ENCODE measurements around the gene TULP1.
A peak's percentile ranks its signal among the peaks of the same experiment; 100 is the strongest.
"Not testable (repeated sequence)": the region's sequence is repeated elsewhere in the genome, so short reads cannot be mapped to it uniquely, and the experiment has no call there.

Gene TULP1

GRCh38 chr6:35512740-35513139 lies at the start of gene TULP1:
TSS of gene TULP1 (minus strand) at chr6:35512896. CDS start at chr6:35512858, 38 bp downstream.
- DNase-seq (ENCODE audit: low spot score): no peak

GRCh38 chr6:35562060-35562459 lies 49.4 kb upstream of the TULP1 start:
- DNase-seq (ENCODE audit: low spot score): no peak

DNA sequence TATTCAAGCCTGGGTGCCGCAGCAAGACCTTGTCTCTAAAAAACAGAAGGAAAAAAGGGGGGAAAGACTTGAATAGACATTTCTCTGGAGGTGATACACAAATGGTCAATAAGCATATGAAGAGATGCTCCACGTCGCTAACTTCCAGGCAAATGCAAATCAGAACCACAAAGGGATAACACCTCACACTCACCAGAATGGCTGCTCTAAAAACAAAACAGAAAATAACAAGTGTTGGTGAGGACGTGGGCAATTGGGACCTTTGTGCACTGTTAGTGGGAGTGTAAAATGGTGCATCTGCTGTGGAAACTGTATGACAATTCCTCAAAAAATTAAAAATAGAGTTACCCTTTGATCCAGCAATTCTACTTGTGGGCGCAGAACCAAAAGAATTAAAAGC lies 48.4 kb upstream of the TULP1 start:
- no peak for DNase-seq (ENCODE audit: low spot score)

DNA sequence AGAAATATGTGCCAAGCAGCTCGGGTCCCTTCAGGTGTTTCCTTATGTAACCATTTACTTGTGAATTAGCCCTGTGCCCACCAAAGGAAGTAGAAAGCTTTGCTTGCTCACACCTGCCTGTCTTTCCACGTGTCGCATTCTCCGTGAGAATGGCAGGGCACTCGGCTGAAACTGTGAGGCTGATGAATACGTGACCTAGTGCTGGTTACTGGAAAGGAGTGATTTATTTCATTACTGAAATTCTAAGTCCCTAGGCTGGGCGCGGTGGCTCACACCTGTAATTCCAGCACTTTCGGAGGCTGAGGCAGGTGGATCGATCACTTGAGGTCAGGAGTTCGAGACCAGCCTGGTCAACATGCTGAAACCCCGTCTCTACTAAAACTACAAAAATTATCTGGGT lies 45.9 kb upstream of the TULP1 start:
- no peak for DNase-seq (ENCODE audit: low spot score)

DNA sequence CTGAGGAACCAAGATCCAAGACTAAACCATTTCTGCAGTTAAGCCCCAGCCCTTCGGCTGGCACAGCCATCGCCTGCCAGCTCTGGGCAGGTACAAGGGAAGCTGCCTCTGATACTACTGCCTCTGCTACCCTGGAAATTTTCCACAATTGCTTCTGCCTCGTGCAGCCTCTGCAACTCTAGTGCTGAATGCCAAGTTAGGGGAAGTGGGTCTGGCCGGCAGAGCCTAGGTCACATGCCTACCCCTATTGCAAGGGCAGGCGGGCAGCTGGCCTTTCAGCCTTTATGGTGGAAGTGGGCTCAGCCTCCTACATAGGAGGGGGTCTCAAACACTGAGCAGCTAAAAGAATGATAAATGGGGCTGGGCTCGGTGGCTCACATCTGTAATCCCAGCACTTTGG lies 44.5 kb upstream of the TULP1 start:
- DNase-seq (ENCODE audit: low spot score): no peak

- no peak for DNase-seq (ENCODE audit: low spot score)
Measured at GRCh38 chr6:35554811-35555210, 42.1 kb upstream of the TULP1 start.

DNA sequence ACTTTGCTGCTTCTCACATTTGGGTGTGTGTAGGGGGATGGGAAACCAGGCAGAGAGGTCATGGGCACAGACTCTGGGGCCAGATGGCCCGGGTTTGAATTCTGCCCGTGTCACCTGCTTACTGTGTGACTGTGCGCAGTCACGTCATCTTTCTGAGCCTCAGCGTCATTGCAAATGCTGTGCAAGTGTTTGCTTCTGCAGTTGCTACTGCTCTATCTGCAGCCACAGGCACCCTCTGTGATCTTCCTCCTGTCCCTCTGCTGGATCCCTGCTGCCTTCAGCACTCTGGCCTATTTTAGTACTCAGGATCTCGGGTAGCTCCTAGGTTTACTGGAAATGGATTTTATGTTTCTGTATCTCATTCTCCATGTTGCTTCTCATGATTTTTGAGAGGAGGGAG lies 40.6 kb upstream of the TULP1 start:
- no peak for DNase-seq (ENCODE audit: low spot score)

- DNase-seq (ENCODE audit: low spot score): peak; percentile 20
Measured at GRCh38 chr6:35552285-35552917, 39.7 kb upstream of the TULP1 start.

DNA sequence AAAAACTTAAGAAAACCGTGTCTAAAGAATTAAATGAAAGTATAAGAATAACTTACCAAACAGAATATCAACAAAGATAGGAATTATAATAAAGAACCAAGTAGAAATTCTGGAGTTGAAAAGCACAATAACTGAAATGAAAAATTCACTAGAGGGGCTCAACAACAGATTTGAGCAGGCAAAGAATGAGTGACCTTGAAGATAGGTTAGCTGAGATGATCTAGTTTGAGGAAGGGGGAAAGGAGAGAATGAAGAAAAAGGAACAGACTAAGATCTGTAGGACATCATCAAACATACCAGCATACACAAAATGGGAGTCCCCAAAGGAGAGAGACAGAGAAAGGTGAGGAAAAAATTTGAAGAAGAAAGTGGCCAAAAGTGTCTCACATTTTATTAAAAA lies 37.7 kb upstream of the TULP1 start:
- no peak for DNase-seq (ENCODE audit: low spot score)

DNA sequence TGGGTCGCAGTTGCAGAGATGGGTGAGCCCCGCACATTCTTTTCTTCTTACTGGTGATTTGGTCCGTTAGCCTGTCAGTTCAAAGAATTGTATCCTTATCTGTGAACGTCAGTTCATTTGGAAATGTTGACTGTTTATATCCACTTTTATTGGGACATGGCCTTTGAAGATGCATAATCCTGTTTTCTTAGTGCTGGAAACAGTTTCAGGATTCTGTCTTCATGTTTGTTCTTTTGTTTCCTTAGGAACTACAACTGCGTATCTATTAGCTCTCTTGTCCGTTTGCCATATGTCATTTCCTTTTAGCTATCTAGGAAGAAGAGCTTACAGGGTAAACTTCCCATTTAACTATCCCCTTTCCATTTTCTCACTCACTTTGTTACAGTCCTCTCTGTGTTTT lies 35.0 kb upstream of the TULP1 start:
- no peak for DNase-seq (ENCODE audit: low spot score)

GRCh38 chr6:35544769-35545361 lies 32.2 kb upstream of the TULP1 start:
- DNase-seq (ENCODE audit: low spot score): no peak

- DNase-seq (ENCODE audit: low spot score): no peak
Measured at GRCh38 chr6:35543459-35544193, 30.9 kb upstream of the TULP1 start.

GRCh38 chr6:35541836-35542235 lies 29.1 kb upstream of the TULP1 start:
- DNase-seq (ENCODE audit: low spot score): no peak

DNA sequence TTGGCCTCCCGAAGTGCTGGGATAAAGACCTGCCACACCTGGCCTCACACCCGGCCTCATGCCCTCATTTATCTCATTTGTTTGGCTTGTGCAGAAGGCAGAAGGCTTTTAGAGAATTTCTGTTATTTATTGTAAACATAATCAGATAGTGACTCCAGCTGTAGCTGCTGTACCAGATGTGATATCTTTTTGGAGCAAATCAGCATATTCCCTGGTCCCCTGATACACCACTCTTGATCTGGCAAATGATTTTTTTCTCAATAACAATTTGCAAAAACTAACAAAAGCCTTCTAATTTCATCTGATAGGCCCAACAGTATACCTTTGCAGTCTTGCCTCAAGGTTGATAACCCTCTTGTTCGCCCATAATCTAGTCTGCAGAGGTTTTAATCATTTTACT lies 26.5 kb upstream of the TULP1 start:
- no peak for DNase-seq (ENCODE audit: low spot score)

DNA sequence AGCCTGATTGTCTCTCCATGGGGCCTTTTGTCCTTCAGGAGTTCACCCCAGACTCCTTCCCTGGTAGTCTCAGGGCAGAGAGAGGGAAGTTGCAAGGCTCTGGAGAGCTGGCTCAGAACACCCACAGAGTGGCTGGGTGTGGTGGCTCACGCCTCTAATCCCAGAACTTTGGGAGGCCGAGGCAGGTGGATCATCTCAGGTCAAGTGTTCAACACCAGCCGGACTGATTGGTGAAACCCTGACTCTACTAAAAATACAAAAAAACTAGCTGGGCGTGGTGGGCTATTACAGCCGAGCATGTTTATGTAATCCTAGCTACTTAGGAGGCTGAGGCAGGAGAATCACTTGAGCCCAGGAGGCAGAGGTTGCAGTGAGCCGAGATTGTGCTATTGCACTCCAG lies 23.2 kb upstream of the TULP1 start:
- not testable (repeated sequence) for DNase-seq (ENCODE audit: low spot score)

DNA sequence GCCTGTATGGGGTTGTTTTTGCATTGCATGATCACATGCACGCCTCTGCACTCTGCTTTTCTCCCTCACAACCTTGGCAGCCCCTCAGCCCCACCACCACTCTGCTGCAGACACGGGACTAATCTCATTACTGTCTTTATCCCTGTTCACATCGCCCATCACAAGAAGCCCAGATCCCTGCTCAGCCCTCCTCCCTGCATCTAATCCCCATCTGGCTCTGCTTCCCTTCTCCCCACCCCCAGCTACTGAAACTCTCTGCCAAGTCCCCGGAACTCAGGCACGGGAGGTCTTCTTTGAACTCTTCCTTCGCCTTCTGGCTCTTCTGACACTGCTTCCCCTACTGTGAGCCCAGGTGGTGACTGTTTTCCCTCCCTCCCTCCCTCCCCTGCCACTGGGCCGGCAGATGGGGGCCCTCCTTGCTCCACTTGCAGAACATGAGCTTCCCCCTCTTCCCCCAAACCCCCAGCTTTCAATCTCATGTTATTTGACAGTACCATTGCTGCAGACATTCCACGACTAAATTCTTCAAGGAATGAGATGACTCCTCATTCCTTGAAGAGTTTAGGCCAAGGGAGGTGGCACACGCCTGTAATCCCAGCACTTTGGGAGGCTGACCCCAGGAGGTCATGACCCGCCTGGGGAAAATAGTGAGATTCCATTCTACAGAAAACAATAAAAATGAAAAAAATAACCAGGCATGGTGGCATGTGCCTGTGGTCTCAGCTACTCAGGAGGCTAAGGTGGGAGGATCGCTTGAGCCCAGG lies 21.9 kb upstream of the TULP1 start:
- DNase-seq (ENCODE audit: low spot score): no peak

DNA sequence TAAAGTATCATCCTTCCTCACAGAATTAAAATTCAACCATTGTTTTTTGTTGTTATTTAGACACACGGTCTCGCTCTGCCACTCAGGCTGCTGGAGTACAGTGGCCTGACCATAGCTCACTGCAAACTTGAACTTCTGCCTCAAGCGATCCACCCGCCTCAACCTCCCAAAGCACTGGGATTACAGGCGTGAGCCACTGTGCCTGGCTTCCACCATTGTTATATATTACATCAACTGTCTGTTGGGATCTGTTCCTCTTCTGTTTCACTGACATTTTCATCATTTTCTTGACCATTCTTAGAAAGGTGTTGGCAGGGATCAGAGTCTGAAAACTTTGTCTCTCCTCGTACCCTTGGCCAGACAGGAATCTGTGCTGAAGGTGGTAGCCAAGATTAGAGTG lies 21.3 kb upstream of the TULP1 start:
- no peak for DNase-seq (ENCODE audit: low spot score)

DNA sequence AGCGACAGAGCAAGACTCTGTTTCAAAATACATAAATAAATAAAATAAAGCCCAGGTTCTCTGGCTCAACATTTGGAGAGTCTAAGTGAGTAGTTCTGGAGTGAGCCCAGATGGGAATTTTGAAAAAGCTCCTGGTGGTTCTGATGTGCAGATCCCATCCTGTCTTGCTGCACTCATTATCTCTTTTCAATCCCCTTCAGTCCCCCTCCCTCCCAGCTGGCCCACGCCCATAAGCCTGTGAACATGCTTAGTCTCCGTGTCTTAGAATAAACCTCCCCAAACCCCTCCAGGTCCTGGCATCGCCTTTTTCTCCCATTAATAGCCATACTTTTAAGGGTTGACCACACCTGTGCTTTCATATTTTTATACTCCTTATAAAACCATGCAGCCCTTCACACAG lies 19.4 kb upstream of the TULP1 start:
- no peak for DNase-seq (ENCODE audit: low spot score)

DNA sequence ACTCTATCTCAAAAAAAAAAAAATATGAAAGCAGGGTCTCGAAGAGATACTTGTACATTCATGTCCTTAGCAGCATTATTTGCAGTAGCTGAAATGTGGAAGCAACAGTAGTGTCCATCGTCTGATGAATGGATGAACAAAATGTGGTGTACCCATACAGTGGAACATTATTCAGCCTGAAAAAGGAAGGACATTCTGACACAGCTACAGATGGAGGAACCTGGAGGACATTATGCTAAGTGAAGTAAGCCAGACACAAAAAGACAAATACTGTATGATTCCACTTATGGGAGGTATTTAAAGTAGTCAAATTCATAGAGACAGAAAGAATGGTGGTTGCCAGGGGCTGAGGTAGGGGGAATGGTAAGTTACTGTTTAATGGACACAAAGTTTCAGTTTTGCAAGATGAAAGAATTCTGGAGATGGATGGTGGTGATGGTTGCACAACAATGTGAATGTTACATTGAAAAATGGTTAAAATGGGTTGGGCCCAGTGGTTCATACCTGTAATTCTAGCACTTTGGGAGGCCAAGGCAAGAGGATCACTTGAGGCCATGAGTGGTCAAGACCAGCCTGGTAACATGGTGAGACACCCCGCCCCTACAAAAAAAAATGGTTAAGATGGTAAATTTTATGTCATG lies 11.8 kb upstream of the TULP1 start:
- DNase-seq (ENCODE audit: low spot score): no peak

DNA sequence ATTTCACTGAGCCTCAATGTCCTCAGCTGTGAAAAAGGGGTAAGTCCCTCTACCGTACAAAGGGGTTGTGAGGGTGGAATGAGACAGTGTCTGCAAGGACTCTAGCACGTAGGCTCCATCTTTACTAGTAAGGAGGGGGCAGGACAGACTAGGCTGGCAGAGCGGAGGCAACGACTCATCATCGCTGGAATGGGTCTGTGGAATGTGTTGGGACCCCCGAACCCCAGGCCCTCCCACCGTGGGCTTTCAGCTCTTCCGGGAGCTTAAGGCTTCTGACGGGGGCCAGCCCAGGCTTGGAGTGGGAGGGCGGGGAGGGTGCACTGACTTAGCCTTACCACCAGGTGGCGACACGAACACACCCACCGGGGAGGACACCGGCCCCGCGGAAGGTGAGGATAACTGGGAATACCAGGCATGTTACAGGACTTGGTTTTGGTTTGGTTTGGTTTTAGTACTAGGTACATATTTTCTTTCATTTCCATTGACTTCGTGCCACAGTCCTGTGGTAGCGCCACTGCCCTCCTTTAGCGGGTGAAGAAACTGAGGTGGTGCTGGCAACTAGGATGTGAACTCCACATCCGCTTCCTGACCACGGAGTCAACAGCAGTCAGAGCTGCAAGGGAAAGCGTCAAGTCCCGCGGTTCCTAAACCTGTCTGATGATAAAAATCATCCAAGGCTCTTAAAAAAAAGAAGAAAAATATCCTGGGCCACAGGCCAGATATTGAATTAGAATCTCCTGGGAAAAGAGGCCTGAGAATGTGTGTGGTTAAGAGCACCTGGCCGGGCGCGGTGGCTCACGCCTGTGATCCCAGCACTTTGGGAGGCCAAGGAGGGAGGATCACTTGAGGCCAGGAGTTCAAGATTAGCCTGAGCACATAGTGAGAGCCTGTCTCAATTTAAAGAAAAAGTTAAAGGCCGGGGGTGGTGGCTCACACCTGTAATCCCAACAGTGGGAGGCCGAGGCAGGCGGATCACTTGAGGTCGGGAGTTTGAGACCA lies 10.3 kb upstream of the TULP1 start:
- peak; percentile 70 for DNase-seq (ENCODE audit: low spot score)

GRCh38 chr6:35522151-35522550 lies 9.5 kb upstream of the TULP1 start:
- DNase-seq (ENCODE audit: low spot score): no peak

All from COLO829 (cell line).